Hepatocyte (in vitro differentiated cells): ENCODE data around the gene CACFD1. TPM values are rescaled to one million over a fixed set of nuclear protein-coding genes. Genes with fewer than 3 reads are reported as not detected.

Source experiments
- DNase-seq: peaks from one replicate; pipeline ENCODE4 v3.0.0-alpha.2; 2016; ENCODE audit warnings: low spot score
- H2AFZ ChIP-seq: fragments of 200-600 bp; sonication (generic); 2 replicates; pipeline ENCODE4 v1.6.0; 2016; ENCODE audit warnings: antibody characterized with exemption, mild to moderate bottlenecking
- H3K27ac ChIP-seq: fragments of 200-600 bp; sonication (generic); 2 replicates; pipeline ENCODE4 v1.5.1; 2016; ENCODE audit warnings: mild to moderate bottlenecking
- H3K27me3 ChIP-seq: fragments of 200-600 bp; sonication (generic); 2 replicates; pipeline ENCODE4 v1.6.1; 2016
- H3K36me3 ChIP-seq: fragments of 200-600 bp; sonication (generic); replicated peaks from 2 replicates; pipeline ENCODE4 v1.5.1; 2016; ENCODE audit warnings: low read depth; ENCODE audit not compliant: insufficient read depth
- H3K4me1 ChIP-seq: fragments of 200-600 bp; sonication (generic); 2 replicates; pipeline ENCODE4 v1.5.1; 2016; ENCODE audit warnings: mild to moderate bottlenecking, moderate library complexity; ENCODE audit not compliant: insufficient read depth
- H3K4me2 ChIP-seq: fragments of 200-600 bp; sonication (generic); 2 replicates; pipeline ENCODE4 v1.6.0; 2016
- H3K4me3 ChIP-seq: fragments of 200-600 bp; sonication (generic); 2 replicates; pipeline ENCODE4 v1.5.1; 2016; ENCODE audit warnings: mild to moderate bottlenecking
- H3K79me2 ChIP-seq: fragments of 200-600 bp; sonication (generic); 2 replicates; pipeline ENCODE4 v1.6.0; 2017; ENCODE audit warnings: mild to moderate bottlenecking
- H3K9me2 ChIP-seq: fragments of 200-600 bp; sonication (generic); replicated peaks from 2 replicates; pipeline ENCODE4 v1.6.0; 2017; ENCODE audit warnings: mild to moderate bottlenecking; ENCODE audit not compliant: insufficient read depth
- H3K9me3 ChIP-seq: fragments of 200-600 bp; sonication (generic); 2 replicates; pipeline ENCODE4 v1.5.1; 2016; ENCODE audit warnings: low read depth, mild to moderate bottlenecking
- H4K20me1 ChIP-seq: fragments of 200-600 bp; sonication (generic); 2 replicates; pipeline ENCODE4 v1.6.0; 2016; ENCODE audit warnings: mild to moderate bottlenecking; ENCODE audit not compliant: insufficient read depth, poor library complexity, severe bottlenecking
- EZH2 ChIP-seq: fragments of 200-600 bp; sonication (generic); IDR thresholded peaks from 2 replicates; pipeline ENCODE4 v1.6.1; 2016; ENCODE audit warnings: antibody characterized with exemption, mild to moderate bottlenecking, borderline replicate concordance
- EZH2phosphoT487 ChIP-seq: fragments of 200-600 bp; sonication (generic); IDR thresholded peaks from one replicate; pipeline ENCODE4 v1.6.1; 2018; ENCODE audit warnings: antibody characterized with exemption, mild to moderate bottlenecking, low read depth, moderate library complexity; ENCODE audit not compliant: unreplicated experiment, severe bottlenecking
- WGBS: methylation state at CpG from one replicate; pipeline ENCODE4 v1.1.6; 2016; ENCODE audit warnings: low lambda C conversion rate; ENCODE audit errors: missing lambda C conversion rate; 5-methylcytosine and 5-hydroxymethylcytosine counted together
- polyA plus RNA-seq: library from polyadenylated mRNA; unstranded; fragments of >200 nt; fragmentation: Nextera tagmentation; extraction: Ambion mirVana; gene quantifications from 2 replicates; pipeline ENCODE4 v1.2.1, GENCODE V29; 2016
- total RNA-seq: library from RNA; depleted of rRNA; stranded (reverse); fragments of >200 nt; gene quantifications from 2 replicates; pipeline ENCODE4 v1.2.3, GENCODE V29; 2014
- TF ChIP-seq, protein P1 (sequence below): fragments of 200-600 bp; sonication (generic); IDR thresholded peaks from 2 replicates; pipeline ENCODE4 v1.5.1; 2016; ENCODE audit warnings: antibody characterized with exemption, mild to moderate bottlenecking; ENCODE audit not compliant: poor library complexity

Gene CACFD1
- total and polyA plus RNA-seq, 2 experiments from 2014 or later = 31.5 to 49.2 TPM

DNA sequence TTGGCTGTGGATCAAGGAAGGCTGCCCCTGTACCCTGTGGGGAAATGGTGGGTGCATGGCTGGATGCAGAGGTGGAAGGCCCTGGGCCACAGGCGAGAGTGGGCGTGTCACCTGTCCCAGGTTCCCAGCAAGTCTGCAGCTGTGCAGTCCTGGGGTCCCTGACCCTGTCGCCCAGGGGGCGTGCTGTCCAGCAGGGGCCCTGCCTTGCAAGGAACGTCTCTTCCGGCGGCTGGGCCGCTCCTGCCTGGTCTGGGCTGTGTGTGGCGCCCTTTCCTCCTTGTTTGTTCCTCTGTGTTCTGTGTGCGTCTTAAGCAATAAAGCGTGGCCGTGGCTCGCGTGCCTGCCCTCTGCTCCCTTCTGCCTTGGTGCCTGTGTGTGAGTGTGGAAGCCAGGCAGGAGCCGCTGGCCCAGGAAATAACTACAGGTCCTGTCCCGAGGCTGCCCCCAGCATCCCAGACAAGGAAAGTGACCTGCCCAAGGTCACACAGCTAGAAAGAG, 10.7 kb downstream of the CACFD1 start:
- 82% methylated on average over 16 of the region's 16 CpGs for WGBS

GRCh38 chr9:133470988-133471387, 11.2 kb downstream of the CACFD1 start:
- Histone ChIP-seq H3K27ac (no peak overlapping the region), H3K36me3 (no peaks in the 10 kb centered on the region), H3K27me3 (no peaks in the 10 kb centered on the region), H3K4me2 (no peak overlapping the region), H3K4me3 (no peak overlapping the region), H3K4me1 (no peaks in the 10 kb centered on the region), H3K79me2 (no peaks in the 10 kb centered on the region), H4K20me1 (no peaks in the 10 kb centered on the region), H3K9me3 (no peaks in the 10 kb centered on the region), H2AFZ (no peak overlapping the region), H3K9me2 (no peaks in the 10 kb centered on the region)
- no peak for DNase-seq
- 94% methylated on average over 7 of the region's 7 CpGs for WGBS
- TF ChIP-seq EZH2 (no peak), EZH2phosphoT487 (no peak)

More for the DNA sequence above, 10.7 kb downstream of the CACFD1 start:
- H3K9me2 ChIP-seq = no peaks in the 10 kb centered on the region
- no peak for DNase-seq
- H3K36me3 ChIP-seq = no peaks in the 10 kb centered on the region
- H4K20me1 ChIP-seq = no peaks in the 10 kb centered on the region
- H3K4me1 ChIP-seq = no peaks in the 10 kb centered on the region
- no peaks in the 10 kb centered on the region for H3K79me2 ChIP-seq
- H3K27me3 ChIP-seq = no peaks in the 10 kb centered on the region
- H3K4me2 ChIP-seq = no peak overlapping the region
- H3K4me3 ChIP-seq = no peak overlapping the region
- no peaks in the 10 kb centered on the region for H3K9me3 ChIP-seq
- H3K27ac ChIP-seq = no peak overlapping the region
- no peak overlapping the region for H2AFZ ChIP-seq
- TF ChIP-seq EZH2 (no peak), EZH2phosphoT487 (no peak)
- TF ChIP-seq, protein P1, sequence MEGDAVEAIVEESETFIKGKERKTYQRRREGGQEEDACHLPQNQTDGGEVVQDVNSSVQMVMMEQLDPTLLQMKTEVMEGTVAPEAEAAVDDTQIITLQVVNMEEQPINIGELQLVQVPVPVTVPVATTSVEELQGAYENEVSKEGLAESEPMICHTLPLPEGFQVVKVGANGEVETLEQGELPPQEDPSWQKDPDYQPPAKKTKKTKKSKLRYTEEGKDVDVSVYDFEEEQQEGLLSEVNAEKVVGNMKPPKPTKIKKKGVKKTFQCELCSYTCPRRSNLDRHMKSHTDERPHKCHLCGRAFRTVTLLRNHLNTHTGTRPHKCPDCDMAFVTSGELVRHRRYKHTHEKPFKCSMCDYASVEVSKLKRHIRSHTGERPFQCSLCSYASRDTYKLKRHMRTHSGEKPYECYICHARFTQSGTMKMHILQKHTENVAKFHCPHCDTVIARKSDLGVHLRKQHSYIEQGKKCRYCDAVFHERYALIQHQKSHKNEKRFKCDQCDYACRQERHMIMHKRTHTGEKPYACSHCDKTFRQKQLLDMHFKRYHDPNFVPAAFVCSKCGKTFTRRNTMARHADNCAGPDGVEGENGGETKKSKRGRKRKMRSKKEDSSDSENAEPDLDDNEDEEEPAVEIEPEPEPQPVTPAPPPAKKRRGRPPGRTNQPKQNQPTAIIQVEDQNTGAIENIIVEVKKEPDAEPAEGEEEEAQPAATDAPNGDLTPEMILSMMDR = no peak

DNA sequence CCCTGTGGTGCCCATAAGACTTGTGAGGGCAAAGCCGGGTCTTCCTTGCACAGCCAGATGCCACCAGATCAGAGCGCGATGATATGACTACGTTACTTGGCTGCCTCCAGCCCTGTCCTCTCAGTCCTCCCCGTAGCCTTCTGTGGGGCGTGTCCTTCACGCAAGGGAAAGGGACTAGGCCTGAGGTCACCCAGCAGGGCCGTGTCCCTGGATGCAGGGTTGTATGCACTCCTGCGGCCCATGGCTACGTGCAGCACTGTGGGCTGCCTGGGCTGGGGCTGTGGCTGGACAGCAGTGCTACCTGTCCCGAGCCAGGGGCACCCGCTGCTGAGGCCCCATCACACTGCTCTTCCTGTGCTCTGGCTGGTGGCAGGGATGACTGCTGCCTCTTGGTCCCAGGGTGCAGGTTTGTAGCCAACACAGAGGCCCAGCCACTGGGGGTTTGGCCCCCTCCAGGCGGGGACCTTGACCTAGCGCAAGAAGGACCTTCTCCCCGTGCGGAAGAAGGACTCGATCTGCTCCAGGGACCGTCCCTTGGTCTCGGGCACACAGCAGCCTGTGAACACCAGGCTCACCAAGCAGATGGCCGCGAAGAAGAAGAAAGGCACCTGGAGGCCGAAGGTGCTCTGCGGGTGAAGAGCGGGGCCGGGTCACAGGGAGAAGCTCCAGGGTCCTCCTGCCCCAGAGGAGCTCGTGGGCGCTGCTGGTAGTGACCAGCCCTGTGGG, 11.9 kb downstream of the CACFD1 start:
- no peak for DNase-seq
- Histone ChIP-seq H3K4me1 (no peaks in the 10 kb centered on the region), H3K36me3 (no peaks in the 10 kb centered on the region), H3K9me2 (no peaks in the 10 kb centered on the region), H4K20me1 (no peaks in the 10 kb centered on the region), H3K4me2 (no peak overlapping the region), H3K4me3 (no peak overlapping the region), H2AFZ (no peak overlapping the region), H3K79me2 (no peaks in the 10 kb centered on the region), H3K27ac (no peak overlapping the region), H3K27me3 (no peaks in the 10 kb centered on the region), H3K9me3 (no peaks in the 10 kb centered on the region)
- 87% methylated on average over 27 of the region's 27 CpGs for WGBS
- TF ChIP-seq EZH2 = no peak
- TF ChIP-seq, protein P1 = no peak
- TF ChIP-seq EZH2phosphoT487 = no peak

GRCh38 chr9:133472277-133472645, 12.5 kb downstream of the CACFD1 start:
- H3K79me2 ChIP-seq = no peaks in the 10 kb centered on the region
- 95% methylated on average over 10 of the region's 11 CpGs for WGBS
- no peaks in the 10 kb centered on the region for H3K36me3 ChIP-seq
- H3K27me3 ChIP-seq = no peaks in the 10 kb centered on the region
- TF ChIP-seq EZH2phosphoT487 (no peak), EZH2 (no peak)
- TF ChIP-seq, protein P1 = no peak
- H2AFZ ChIP-seq = no peak overlapping the region
- H3K4me2 ChIP-seq = no peak overlapping the region
- H3K27ac ChIP-seq = no peak overlapping the region
- H3K9me2 ChIP-seq = no peaks in the 10 kb centered on the region
- H3K4me1 ChIP-seq = no peaks in the 10 kb centered on the region
- DNase-seq = no peak
- H4K20me1 ChIP-seq = no peaks in the 10 kb centered on the region
- H3K9me3 ChIP-seq = no peaks in the 10 kb centered on the region
- no peak overlapping the region for H3K4me3 ChIP-seq
